ENCODE data around the gene SYT8.
"Not testable (repeated sequence)": the region's sequence is repeated elsewhere in the genome, so short reads cannot be mapped to it uniquely, and the experiment has no call there.

SYT8 gene

GRCh38 chr11:1834779-1835670 lies at the start of gene SYT8:
Gene SYT8 (plus strand): TSS chr11:1834990. CDS start chr11:1835106, 116 bp downstream.
- H3K9ac ChIP-seq (ENCODE audit: low read depth, low read length), result no peak within 1 kb of the TSS
- H3K4me1 ChIP-seq (ENCODE audit: insufficient read depth, low read length), result no peaks in the 10 kb centered on the region; the same call in 1 of the 2 replicates
- no peaks in the 10 kb centered on the region for H3K9me3 ChIP-seq (ENCODE audit: control insufficient read depth, insufficient read depth, low read length)
- H3K36me3 ChIP-seq (ENCODE audit: insufficient read depth, low read length), result no peaks in the 10 kb centered on the region

DNA sequence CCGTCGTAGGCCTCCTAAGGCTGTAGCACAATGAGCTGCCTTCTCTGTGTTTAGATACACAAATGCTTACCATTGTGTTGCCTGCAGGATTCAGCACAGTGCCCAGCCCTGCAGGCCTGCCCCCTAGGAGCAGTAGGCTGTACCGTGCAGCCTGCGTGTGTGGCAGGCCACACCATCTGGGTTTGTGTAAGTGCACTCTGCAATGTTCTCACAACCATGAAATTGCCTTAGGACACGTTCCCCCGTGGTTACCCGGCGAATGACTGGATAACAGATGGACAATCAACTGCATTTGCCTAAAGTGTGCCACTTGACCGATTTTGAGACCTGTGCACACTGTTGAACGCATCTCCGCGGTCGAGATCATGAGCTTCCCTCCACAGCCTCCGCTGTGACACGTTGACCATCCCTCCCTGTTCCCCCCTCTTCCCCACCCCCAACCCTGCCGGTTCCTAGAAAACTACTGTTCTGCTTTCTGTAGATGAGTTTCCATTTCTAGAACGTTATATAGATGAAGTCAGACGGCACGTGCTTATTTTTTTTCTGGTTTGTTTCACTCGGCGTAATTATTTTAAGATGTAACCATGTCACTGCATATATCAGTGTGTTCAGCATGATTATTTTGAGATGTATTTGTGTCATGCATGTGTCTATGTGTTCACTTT lies 48.9 kb upstream of the SYT8 start:
- Histone ChIP-seq H3K4me1 (ENCODE audit: insufficient read depth, low read length) (no peaks in the 10 kb centered on the region), H3K9ac (ENCODE audit: low read depth, low read length) (no peak overlapping the region), H3K36me3 (ENCODE audit: insufficient read depth, low read length) (no peaks in the 10 kb centered on the region), H3K9me3 (ENCODE audit: control insufficient read depth, insufficient read depth, low read length) (no peaks in the 10 kb centered on the region)

DNA sequence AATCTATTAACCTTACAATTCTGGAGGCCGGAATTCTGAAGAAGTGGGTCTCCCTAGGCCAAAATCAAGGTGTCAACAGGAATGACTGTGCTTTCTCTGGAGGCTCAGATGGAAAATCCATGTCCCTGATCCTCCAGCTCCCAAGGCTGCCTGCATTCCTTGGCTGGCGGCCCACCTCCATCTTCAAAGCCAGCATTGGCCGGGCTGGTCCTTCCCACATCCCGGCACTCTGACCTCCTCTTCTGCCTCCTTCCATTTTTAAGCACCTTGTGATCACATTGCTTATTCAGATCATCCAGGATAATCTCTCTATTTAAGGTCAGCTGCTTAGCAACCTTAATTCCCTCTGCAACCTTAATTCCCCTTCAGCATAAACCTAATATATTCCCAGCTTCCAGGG lies 48.3 kb upstream of the SYT8 start:
- Histone ChIP-seq H3K4me1 (ENCODE audit: insufficient read depth, low read length) (no peaks in the 10 kb centered on the region), H3K36me3 (ENCODE audit: insufficient read depth, low read length) (no peaks in the 10 kb centered on the region), H3K9ac (ENCODE audit: low read depth, low read length) (no peak overlapping the region), H3K9me3 (ENCODE audit: control insufficient read depth, insufficient read depth, low read length) (no peaks in the 10 kb centered on the region)

DNA sequence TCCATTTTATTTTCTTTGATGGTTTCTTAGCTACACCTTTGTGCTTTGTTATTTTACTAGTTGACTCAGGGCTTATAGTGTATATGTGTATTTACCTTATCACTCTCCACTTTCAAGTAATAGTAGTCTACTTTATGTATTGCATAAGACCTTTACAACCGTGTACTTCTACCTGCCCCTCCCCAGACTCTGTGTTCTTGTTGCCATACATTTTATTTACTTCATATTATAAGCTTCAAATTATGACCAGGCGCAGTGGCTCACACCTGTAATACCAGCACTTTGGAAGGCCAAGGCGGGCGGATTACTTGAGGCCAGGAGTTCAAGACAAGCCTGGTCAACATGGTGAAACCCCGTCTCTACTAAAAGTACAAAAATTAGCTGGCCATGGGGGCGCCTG lies 42.9 kb upstream of the SYT8 start:
- H3K36me3 ChIP-seq (ENCODE audit: insufficient read depth, low read length), result no peaks in the 10 kb centered on the region
- no peaks in the 10 kb centered on the region for H3K9me3 ChIP-seq (ENCODE audit: control insufficient read depth, insufficient read depth, low read length)
- no peaks in the 10 kb centered on the region for H3K4me1 ChIP-seq (ENCODE audit: insufficient read depth, low read length)
- no peak overlapping the region for H3K9ac ChIP-seq (ENCODE audit: low read depth, low read length)

DNA sequence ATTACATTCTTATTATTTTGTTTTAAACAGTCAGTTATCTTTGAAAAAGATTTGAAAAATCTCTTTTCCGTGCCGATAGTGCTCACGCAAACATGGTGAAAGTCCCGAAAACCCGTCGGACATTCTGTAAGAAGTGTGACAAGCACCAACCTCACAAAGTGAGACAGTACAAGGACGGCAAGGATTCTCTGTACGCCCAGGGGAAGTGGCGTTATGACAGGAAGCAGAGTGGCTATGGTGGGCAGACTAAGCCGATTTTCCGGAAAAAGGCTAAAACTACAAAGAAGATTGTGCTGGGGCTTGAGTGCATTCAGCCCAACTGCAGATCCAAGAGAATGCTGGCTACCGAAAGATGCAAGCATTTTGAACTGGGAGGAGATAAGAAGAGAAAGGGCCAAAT lies 42.3 kb upstream of the SYT8 start:
- H3K36me3 ChIP-seq (ENCODE audit: insufficient read depth, low read length), result no peaks in the 10 kb centered on the region
- H3K9ac ChIP-seq (ENCODE audit: low read depth, low read length), result no peak overlapping the region
- H3K9me3 ChIP-seq (ENCODE audit: control insufficient read depth, insufficient read depth, low read length), result no peaks in the 10 kb centered on the region
- no peaks in the 10 kb centered on the region for H3K4me1 ChIP-seq (ENCODE audit: insufficient read depth, low read length)

DNA sequence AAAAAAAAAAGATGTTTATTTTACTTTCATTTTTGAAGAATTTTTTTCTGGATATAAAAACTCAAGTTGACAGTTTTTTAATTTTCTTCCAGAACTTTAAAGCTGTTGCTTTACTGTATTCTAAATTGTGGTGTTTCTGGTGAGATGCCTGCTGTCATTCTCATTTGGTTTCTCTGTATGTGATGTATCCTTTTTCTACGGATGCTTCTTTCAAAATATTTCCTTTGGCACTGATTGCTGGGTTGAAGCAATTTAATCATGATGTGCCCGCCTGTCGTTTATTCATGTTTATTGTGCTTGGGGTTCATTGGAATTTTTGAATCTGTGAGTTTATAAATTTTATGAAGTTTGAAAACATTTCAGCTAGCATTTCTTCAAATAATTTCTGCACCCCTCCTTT lies 41.7 kb upstream of the SYT8 start:
- Histone ChIP-seq H3K36me3 (ENCODE audit: insufficient read depth, low read length) (no peaks in the 10 kb centered on the region), H3K9ac (ENCODE audit: low read depth, low read length) (no peak overlapping the region), H3K9me3 (ENCODE audit: control insufficient read depth, insufficient read depth, low read length) (no peaks in the 10 kb centered on the region), H3K4me1 (ENCODE audit: insufficient read depth, low read length) (no peaks in the 10 kb centered on the region)

DNA sequence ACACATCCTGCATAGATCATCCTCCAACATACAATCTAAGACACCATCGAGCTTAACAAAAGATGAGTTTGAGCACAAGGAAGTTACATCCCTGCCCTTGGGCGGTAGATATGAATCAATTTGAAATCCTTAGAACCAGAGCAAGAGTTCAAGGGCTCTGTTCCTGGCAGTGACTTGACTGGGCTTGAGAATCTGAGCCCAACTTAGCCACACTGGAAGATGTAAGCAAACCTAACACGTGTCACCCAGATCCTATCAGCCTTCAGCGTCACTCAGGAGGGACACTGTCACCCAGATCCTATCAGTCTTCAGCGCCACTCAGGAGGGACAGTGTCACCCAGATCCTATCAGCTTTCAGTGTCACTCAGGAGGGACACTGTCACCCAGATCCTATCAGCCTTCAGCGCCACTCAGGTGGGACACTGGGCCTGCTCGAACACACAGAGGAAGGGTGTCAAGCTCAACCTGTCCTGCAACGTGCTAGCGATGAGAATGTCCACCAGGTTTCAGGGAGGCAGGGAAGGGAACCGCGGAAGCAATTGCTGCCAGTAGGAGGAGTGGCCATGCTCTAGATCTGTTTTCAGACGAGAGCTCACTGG lies 38.3 kb upstream of the SYT8 start:
- H3K9me3 ChIP-seq (ENCODE audit: control insufficient read depth, insufficient read depth, low read length), result no peaks in the 10 kb centered on the region
- no peaks in the 10 kb centered on the region for H3K36me3 ChIP-seq (ENCODE audit: insufficient read depth, low read length)
- no peaks in the 10 kb centered on the region for H3K4me1 ChIP-seq (ENCODE audit: insufficient read depth, low read length)
- no peak overlapping the region for H3K9ac ChIP-seq (ENCODE audit: low read depth, low read length)

- no peak overlapping the region for H3K9ac ChIP-seq (ENCODE audit: low read depth, low read length)
- H3K36me3 ChIP-seq (ENCODE audit: insufficient read depth, low read length), result no peaks in the 10 kb centered on the region
- no peaks in the 10 kb centered on the region for H3K9me3 ChIP-seq (ENCODE audit: control insufficient read depth, insufficient read depth, low read length)
- no peaks in the 10 kb centered on the region for H3K4me1 ChIP-seq (ENCODE audit: insufficient read depth, low read length)
Measured at GRCh38 chr11:1797391-1798125, 37.2 kb upstream of the SYT8 start.

DNA sequence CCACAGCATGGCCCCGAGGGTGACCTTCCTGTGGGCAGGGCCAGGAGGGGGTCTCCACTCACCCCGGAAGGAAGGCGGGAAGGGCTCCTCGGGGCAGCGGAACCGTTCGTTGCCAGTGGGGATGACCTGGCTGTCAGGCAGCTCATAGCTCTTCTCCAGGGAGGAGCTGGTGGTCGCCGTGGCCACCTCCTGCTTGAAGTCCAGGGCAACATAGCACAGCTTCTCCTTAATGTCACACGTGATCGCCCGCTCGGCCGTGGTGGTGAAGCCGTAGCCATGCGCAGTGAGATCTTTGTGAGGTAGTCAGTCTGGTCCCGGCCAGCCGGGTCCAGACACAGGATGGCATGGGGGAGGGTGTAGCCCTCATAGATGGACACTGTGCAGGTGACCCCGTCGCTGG lies 31.5 kb upstream of the SYT8 start:
- Histone ChIP-seq H3K9ac (ENCODE audit: low read depth, low read length) (no peak overlapping the region), H3K36me3 (ENCODE audit: insufficient read depth, low read length) (no peaks in the 10 kb centered on the region), H3K9me3 (ENCODE audit: control insufficient read depth, insufficient read depth, low read length) (no peaks in the 10 kb centered on the region), H3K4me1 (ENCODE audit: insufficient read depth, low read length) (no peaks in the 10 kb centered on the region)

- not testable (repeated sequence) for H3K9ac ChIP-seq (ENCODE audit: low read depth, low read length); H3K9me3 ChIP-seq (ENCODE audit: control insufficient read depth, insufficient read depth, low read length)
Measured at GRCh38 chr11:1803835-1804519, 30.8 kb upstream of the SYT8 start.

GRCh38 chr11:1805525-1805924 lies 29.3 kb upstream of the SYT8 start:
- no peaks in the 10 kb centered on the region for H3K9me3 ChIP-seq (ENCODE audit: control insufficient read depth, insufficient read depth, low read length)
- no peak overlapping the region for H3K9ac ChIP-seq (ENCODE audit: low read depth, low read length)
- no peaks in the 10 kb centered on the region for H3K36me3 ChIP-seq (ENCODE audit: insufficient read depth, low read length)
- H3K4me1 ChIP-seq (ENCODE audit: insufficient read depth, low read length), result no peaks in the 10 kb centered on the region

More at GRCh38 chr11:1803835-1804519, 30.8 kb upstream of the SYT8 start:
- H3K36me3 ChIP-seq (ENCODE audit: insufficient read depth, low read length); H3K4me1 ChIP-seq (ENCODE audit: insufficient read depth, low read length): not testable (repeated sequence)

DNA sequence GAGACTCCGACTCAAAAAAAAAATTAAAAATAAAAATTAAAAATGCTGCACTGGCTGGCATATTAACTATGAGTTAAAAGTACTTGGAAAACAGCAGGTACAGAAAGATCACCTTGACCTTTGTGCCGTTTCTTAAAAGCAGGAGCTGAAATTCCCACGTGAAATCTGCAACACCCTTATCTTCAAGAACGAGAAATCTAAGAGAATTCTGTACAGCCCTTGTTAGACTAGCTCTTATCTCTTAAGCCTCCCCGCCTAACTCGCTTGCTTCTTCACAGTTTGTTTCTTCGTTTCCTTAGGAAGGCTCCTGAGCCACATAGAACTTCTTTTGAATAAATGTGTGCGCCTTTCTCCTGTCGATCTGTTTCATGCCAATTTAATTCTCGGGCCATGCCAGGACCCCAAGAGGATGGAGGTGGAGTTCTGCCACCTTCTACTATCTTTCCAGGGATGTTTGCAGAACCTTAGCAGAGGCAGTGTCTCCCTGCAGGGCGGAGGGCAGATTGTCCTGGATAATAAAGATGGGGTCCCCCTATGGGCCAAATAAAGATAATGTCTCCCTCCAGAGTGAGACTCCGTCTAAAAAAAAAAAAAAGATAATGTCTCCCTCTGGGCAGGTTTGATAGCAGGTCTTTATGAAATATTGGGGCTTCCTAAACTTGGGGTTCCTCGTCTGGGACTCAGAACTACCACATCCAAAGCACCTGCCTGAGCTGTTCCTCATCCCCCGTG lies 27.4 kb upstream of the SYT8 start:
- H3K9me3 ChIP-seq (ENCODE audit: control insufficient read depth, insufficient read depth, low read length), result no peaks in the 10 kb centered on the region
- no peaks in the 10 kb centered on the region for H3K4me1 ChIP-seq (ENCODE audit: insufficient read depth, low read length)
- H3K9ac ChIP-seq (ENCODE audit: low read depth, low read length), result no peak overlapping the region
- H3K36me3 ChIP-seq (ENCODE audit: insufficient read depth, low read length), result no peaks in the 10 kb centered on the region

GRCh38 chr11:1810761-1811160 lies 24.0 kb upstream of the SYT8 start:
- Histone ChIP-seq H3K9ac (ENCODE audit: low read depth, low read length) (no peak overlapping the region), H3K4me1 (ENCODE audit: insufficient read depth, low read length) (no peaks in the 10 kb centered on the region), H3K36me3 (ENCODE audit: insufficient read depth, low read length) (no peaks in the 10 kb centered on the region), H3K9me3 (ENCODE audit: control insufficient read depth, insufficient read depth, low read length) (no peaks in the 10 kb centered on the region)
